HFFc6 (cell line): ENCODE data around the gene RAX2. TPM values are rescaled to one million over a fixed set of nuclear protein-coding genes. Genes with fewer than 3 reads are reported as not detected.

ENCODE experiments used
- DNase-seq: peaks from one replicate; pipeline ENCODE4 v3.0.0-alpha.2; 2018
- H3K27ac Mint-ChIP-seq: 2 replicates; pipeline ENCODE4 v1.8.0; 2020; ENCODE audit warnings: mild to moderate bottlenecking, mixed read lengths
- H3K27me3 Mint-ChIP-seq: 2 replicates; pipeline ENCODE4 v1.8.0; 2021; ENCODE audit warnings: mild to moderate bottlenecking, moderate library complexity, mixed read lengths; ENCODE audit not compliant: insufficient read depth
- H3K36me3 Mint-ChIP-seq: 2 replicates; pipeline ENCODE4 v1.8.0; 2021; ENCODE audit warnings: low read depth, mixed read lengths
- H3K4me1 Mint-ChIP-seq: 2 replicates; pipeline ENCODE4 v1.8.0; 2020; ENCODE audit warnings: low read depth, mixed read lengths
- H3K4me3 Mint-ChIP-seq: 2 replicates; pipeline ENCODE4 v1.8.0; 2020; ENCODE audit warnings: mild to moderate bottlenecking, moderate library complexity, mixed read lengths
- H3K9me3 Mint-ChIP-seq: 2 replicates; pipeline ENCODE4 v1.8.0; 2020; ENCODE audit warnings: mild to moderate bottlenecking, mixed read lengths
- CTCF ChIP-seq: fragments of 200-600 bp; sonication (generic); IDR thresholded peaks from 2 replicates; pipeline ENCODE4 v1.5.0; 2021; ENCODE audit warnings: antibody characterized with exemption, mild to moderate bottlenecking
- total RNA-seq, 6 experiments: library from RNA; stranded (reverse); fragmentation: NEBNext Ultra II Directional; extraction: Animal tissue kit (Norgen Biotek cat#: 25700); gene quantifications; 2 replicates in 1 of 6; 3 replicates in 5 of 6; pipeline ENCODE4 v1.2.3, GENCODE V29; 2021

Gene RAX2
- total RNA-seq, 6 experiments from 2014 or later = not detected

- H3K27ac Mint-ChIP-seq = no peak overlapping the region
- H3K4me1 Mint-ChIP-seq = no peaks in the 10 kb centered on the region
- peaks cover 25% of the 10 kb centered on the region for H3K9me3 Mint-ChIP-seq
- TF ChIP-seq CTCF = peak; percentile 35; the same call in 1 of the 2 replicates
- H3K4me3 Mint-ChIP-seq = no peak overlapping the region
- peaks cover 10% of the 10 kb centered on the region for H3K27me3 Mint-ChIP-seq
- DNase-seq = no peak
- H3K36me3 Mint-ChIP-seq = peaks cover 19% of the 10 kb centered on the region
Measured at GRCh38 chr19:3783660-3784584, 11.9 kb upstream of the RAX2 start.

GRCh38 chr19:3782903-3783302 lies 10.9 kb upstream of the RAX2 start:
- no peak for TF ChIP-seq CTCF

DNA sequence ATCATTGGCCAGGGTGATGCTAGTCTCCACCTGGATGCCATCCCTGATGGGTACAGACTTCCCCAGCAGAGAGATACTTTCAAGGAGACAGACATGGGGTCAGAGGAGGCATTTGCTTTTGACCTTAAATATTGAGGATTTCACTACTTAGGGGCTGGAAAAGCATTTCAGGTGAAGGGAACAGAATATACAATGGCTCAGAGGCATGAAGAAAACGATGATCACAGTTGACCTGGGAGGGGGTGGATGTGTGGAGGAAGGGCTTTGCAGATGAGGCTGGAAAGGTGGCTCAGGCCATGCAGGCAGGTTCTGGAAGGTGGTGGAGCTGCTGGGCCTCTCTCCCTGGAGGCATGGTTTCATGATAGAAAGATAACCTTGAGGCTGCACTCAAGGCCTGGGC lies 10.3 kb upstream of the RAX2 start:
- H3K36me3 Mint-ChIP-seq = peaks cover 19% of the 10 kb centered on the region
- H3K27me3 Mint-ChIP-seq = peaks cover 10% of the 10 kb centered on the region
- no peaks in the 10 kb centered on the region for H3K4me1 Mint-ChIP-seq
- H3K9me3 Mint-ChIP-seq = peaks cover 25% of the 10 kb centered on the region
- TF ChIP-seq CTCF = no peak
- H3K4me3 Mint-ChIP-seq = no peak overlapping the region
- no peak for DNase-seq
- no peak overlapping the region for H3K27ac Mint-ChIP-seq

More at GRCh38 chr19:3782903-3783302, 10.9 kb upstream of the RAX2 start:
- DNase-seq = no peak
- H3K27ac Mint-ChIP-seq = no peak overlapping the region
- H3K36me3 Mint-ChIP-seq = peaks cover 19% of the 10 kb centered on the region
- H3K27me3 Mint-ChIP-seq = peaks cover 10% of the 10 kb centered on the region
- H3K9me3 Mint-ChIP-seq = peaks cover 25% of the 10 kb centered on the region
- H3K4me3 Mint-ChIP-seq = no peak overlapping the region
- no peaks in the 10 kb centered on the region for H3K4me1 Mint-ChIP-seq

DNA sequence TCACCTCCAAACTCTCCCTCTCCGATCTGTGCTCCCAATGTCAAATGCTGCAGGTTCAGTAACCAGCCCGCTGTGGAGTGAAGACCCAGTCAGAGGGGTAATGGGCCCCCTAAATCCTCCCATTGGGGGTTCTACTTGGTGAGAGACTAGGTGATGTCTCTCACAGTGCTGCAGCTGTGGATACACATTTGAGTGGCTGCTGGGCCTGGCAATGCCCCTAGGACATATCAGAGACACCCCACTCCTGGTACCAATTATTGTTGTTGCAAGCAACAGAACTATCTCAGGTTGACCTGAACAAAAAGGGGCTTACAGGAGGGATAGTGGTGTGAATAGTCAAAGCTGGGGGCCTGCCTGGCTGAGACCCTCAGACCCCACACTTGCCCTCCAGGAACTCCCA lies 9.6 kb upstream of the RAX2 start:
- Mint-ChIP-seq H3K36me3 (peaks cover 19% of the 10 kb centered on the region), H3K4me1 (no peaks in the 10 kb centered on the region)
- no peak for TF ChIP-seq CTCF

DNA sequence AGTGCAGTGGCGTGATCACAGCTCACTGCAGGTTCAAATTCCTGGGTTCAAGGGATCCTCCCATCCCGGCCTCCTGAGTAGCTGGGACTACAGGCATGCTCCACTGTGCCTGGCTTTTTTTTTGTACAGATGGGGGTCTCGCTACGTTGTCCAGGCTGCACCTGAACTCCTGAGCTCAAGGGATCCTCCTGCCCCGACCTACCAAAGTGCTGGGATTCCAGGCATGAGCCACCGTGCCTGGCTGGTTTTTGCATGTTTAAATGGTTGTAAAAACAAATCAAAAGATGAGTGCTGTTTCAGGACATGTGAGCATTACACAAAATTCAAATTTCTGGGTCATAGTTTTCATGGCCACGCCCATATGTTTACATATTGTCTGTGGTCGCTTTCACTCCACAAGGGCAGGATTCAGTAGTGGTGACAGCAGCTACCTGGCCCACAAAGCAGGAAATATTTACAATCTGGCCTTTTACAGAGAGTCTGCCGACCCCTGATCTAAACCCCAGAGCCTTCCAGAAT lies 8.8 kb upstream of the RAX2 start:
- DNase-seq = no peak
- Mint-ChIP-seq H3K27ac (no peak overlapping the region), H3K36me3 (peaks cover 19% of the 10 kb centered on the region), H3K4me3 (no peak overlapping the region), H3K27me3 (peaks cover 10% of the 10 kb centered on the region), H3K9me3 (peaks cover 25% of the 10 kb centered on the region), H3K4me1 (no peaks in the 10 kb centered on the region)
- TF ChIP-seq CTCF = no peak

More for the DNA sequence above, 9.6 kb upstream of the RAX2 start:
- H3K4me3 Mint-ChIP-seq = no peak overlapping the region
- peaks cover 25% of the 10 kb centered on the region for H3K9me3 Mint-ChIP-seq
- no peak for DNase-seq
- H3K27ac Mint-ChIP-seq = no peak overlapping the region
- peaks cover 10% of the 10 kb centered on the region for H3K27me3 Mint-ChIP-seq
